GM19455 (cell line): ENCODE data around the gene GABARAPL2.
"Not testable (repeated sequence)": the region's sequence is repeated elsewhere in the genome, so short reads cannot be mapped to it uniquely, and the experiment has no call there.

Experiments
- ATAC-seq: cut with Tn5 transposase; IDR thresholded peaks from one replicate; pipeline ENCODE4 v1.9.1; 2021; ENCODE audit not compliant: unreplicated experiment

Gene GABARAPL2

GRCh38 chr16:75590920-75591843, 25.0 kb downstream of the GABARAPL2 start:
- ATAC-seq = no peak

- not testable (repeated sequence) for ATAC-seq
These were observed 25.7 kb downstream of the GABARAPL2 start for GRCh38 chr16:75591927-75592326.

GRCh38 chr16:75593308-75593707, 27.1 kb downstream of the GABARAPL2 start:
- ATAC-seq = no peak

- ATAC-seq = no peak
These were observed 27.9 kb downstream of the GABARAPL2 start for GRCh38 chr16:75593825-75594820.

- no peak for ATAC-seq
These were observed 33.5 kb downstream of the GABARAPL2 start for GRCh38 chr16:75599452-75600277.

GRCh38 chr16:75603241-75603640, 37.1 kb downstream of the GABARAPL2 start:
- no peak for ATAC-seq

- no peak for ATAC-seq
These were observed 40.3 kb downstream of the GABARAPL2 start for GRCh38 chr16:75606507-75606906.

GRCh38 chr16:75614066-75614897, 48.1 kb downstream of the GABARAPL2 start:
- ATAC-seq = no peak

GRCh38 chr16:75615619-75616018, 49.4 kb downstream of the GABARAPL2 start:
- no peak for ATAC-seq

GRCh38 chr16:75616521-75617010, 50.4 kb downstream of the GABARAPL2 start:
- peak; percentile 60 for ATAC-seq

- no peak for ATAC-seq
These were observed 50.9 kb downstream of the GABARAPL2 start for GRCh38 chr16:75617121-75617520.

- ATAC-seq = no peak
These were observed 52.6 kb downstream of the GABARAPL2 start for GRCh38 chr16:75618780-75619179.

GRCh38 chr16:75620326-75621169, 54.4 kb downstream of the GABARAPL2 start:
- no peak for ATAC-seq

- ATAC-seq = no peak
These were observed 54.9 kb downstream of the GABARAPL2 start for GRCh38 chr16:75621170-75621477.

GRCh38 chr16:75622761-75623605, 56.8 kb downstream of the GABARAPL2 start, which contains the start of gene ADAT1:
TSS of gene ADAT1 (minus strand) at chr16:75623281. CDS start at chr16:75620799, 2,482 bp downstream.
- ATAC-seq = peak; percentile 90

- no peak for ATAC-seq
These were observed 58.7 kb downstream of the GABARAPL2 start for GRCh38 chr16:75624921-75625334.

GRCh38 chr16:75626806-75627205, 60.6 kb downstream of the GABARAPL2 start:
- ATAC-seq = no peak
